ENCODE measurements around the gene C6orf52.

C6orf52 gene

GRCh38 chr6:10643201-10643651 is 51.2 kb downstream of the C6orf52 start:
- DNase-seq: no peak

GRCh38 chr6:10641528-10641927 is 52.9 kb downstream of the C6orf52 start:
- no peak for DNase-seq

- no peak for DNase-seq
These were observed 54.0 kb downstream of the C6orf52 start for GRCh38 chr6:10640412-10640811.

- DNase-seq: no peak
These were observed 61.2 kb downstream of the C6orf52 start for GRCh38 chr6:10633216-10633615.

GRCh38 chr6:10630178-10630577 is 64.2 kb downstream of the C6orf52 start:
- no peak for DNase-seq

GRCh38 chr6:10627800-10628199 is 66.6 kb downstream of the C6orf52 start:
- DNase-seq: no peak

GRCh38 chr6:10626154-10626741 is 68.2 kb downstream of the C6orf52 start:
- no peak for DNase-seq

- no peak for DNase-seq
These were observed 69.6 kb downstream of the C6orf52 start for GRCh38 chr6:10624836-10625235.

GRCh38 chr6:10621847-10622246 is 72.6 kb downstream of the C6orf52 start:
- DNase-seq: no peak

All from NCI-H510A (cell line).